22Rv1 (cell line): ENCODE data around the gene CD84.
A peak's percentile ranks its signal among the peaks of the same experiment; 100 is the strongest.

Source experiments
- H3K27ac ChIP-seq: fragments of 450-650 bp; 2 replicates; pipeline ENCODE4 v1.5.1; 2017
- CTCF ChIP-seq: fragments of 450-650 bp; IDR thresholded peaks from 2 replicates; pipeline ENCODE4 v1.5.1; 2017; ENCODE audit warnings: mild to moderate bottlenecking
- ZFX ChIP-seq: fragments of 450-650 bp; IDR thresholded peaks from 2 replicates; pipeline ENCODE4 v1.6.1; 2017; ENCODE audit warnings: antibody characterized with exemption, borderline replicate concordance

CD84 gene

GRCh38 chr1:160618763-160619274 lies 39.5 kb upstream of the CD84 start:
- TF ChIP-seq ZFX = no peak
- TF ChIP-seq CTCF = peak; percentile 92
- H3K27ac ChIP-seq = no peak overlapping the region

- H3K27ac ChIP-seq = no peak overlapping the region
- TF ChIP-seq CTCF = no peak
- no peak for TF ChIP-seq ZFX
Observed at GRCh38 chr1:160618327-160618726, 39.0 kb upstream of the CD84 start.

GRCh38 chr1:160615660-160616059 lies 36.4 kb upstream of the CD84 start:
- TF ChIP-seq CTCF (no peak), ZFX (no peak)
- no peak overlapping the region for H3K27ac ChIP-seq

GRCh38 chr1:160614410-160614809 lies 35.1 kb upstream of the CD84 start:
- no peak for TF ChIP-seq ZFX
- H3K27ac ChIP-seq = no peak overlapping the region

GRCh38 chr1:160612613-160613218 lies 33.4 kb upstream of the CD84 start:
- no peak for TF ChIP-seq CTCF
- TF ChIP-seq ZFX = no peak
- no peak overlapping the region for H3K27ac ChIP-seq

GRCh38 chr1:160610569-160611242 lies 31.4 kb upstream of the CD84 start:
- TF ChIP-seq CTCF (no peak), ZFX (no peak)
- H3K27ac ChIP-seq = no peak overlapping the region

- H3K27ac ChIP-seq = no peak overlapping the region
Observed at GRCh38 chr1:160608941-160609340, 29.6 kb upstream of the CD84 start.

More at GRCh38 chr1:160608941-160609340, 29.6 kb upstream of the CD84 start:
- TF ChIP-seq CTCF (no peak), ZFX (no peak)
